Neural progenitor cell (in vitro differentiated cells): ENCODE results near the gene POLR3A.

Source experiments
- CTCF ChIP-seq: fragments of 200-600 bp; sonication (generic); IDR thresholded peaks from 2 replicates; pipeline ENCODE4 v1.5.1; 2017; ENCODE audit warnings: antibody characterized with exemption, mild to moderate bottlenecking
- EZH2 ChIP-seq: fragments of 200-600 bp; sonication (generic); IDR thresholded peaks from 2 replicates; pipeline ENCODE4 v1.6.1; 2017; ENCODE audit warnings: antibody characterized with exemption, mild to moderate bottlenecking, moderate library complexity
- EZH2phosphoT487 ChIP-seq: fragments of 200-600 bp; sonication (generic); IDR thresholded peaks from 2 replicates; pipeline ENCODE4 v1.6.1; 2017; ENCODE audit warnings: antibody characterized with exemption

- TF ChIP-seq CTCF, result no peak
- no peak for TF ChIP-seq EZH2phosphoT487
- TF ChIP-seq EZH2, result no peak
These were observed 13.4 kb upstream of the POLR3A start for GRCh38 chr10:78042752-78043104.
